Activated CD4-positive, alpha-beta T cell treated with anti-CD3 and anti-CD28 coated beads for 36 hours (primary cell): ENCODE data around the gene SUV39H2. TPM values are rescaled to one million over a fixed set of nuclear protein-coding genes. Genes with fewer than 3 reads are reported as not detected.

ENCODE experiments used
- ATAC-seq: fragments of 200-7000 bp; cut with Tn5 transposase; one replicate; pipeline ENCODE4 v1.10.0; 2021; ENCODE audit warnings: mild to moderate bottlenecking, moderate library complexity
- CTCF ChIA-PET: fragments of 350-600 bp; sonication (Branson Sonifier 250); formaldehyde crosslinking; loops from one replicate; lab custom pipeline; 2021; ENCODE audit warnings: antibody characterized with exemption; lab: Charles Lee
- POLR2A ChIA-PET: fragments of 350-600 bp; sonication (Branson Sonifier 250); formaldehyde crosslinking; loops from one replicate; lab custom pipeline; 2021; ENCODE audit warnings: antibody characterized with exemption, inconsistent platforms; lab: Charles Lee
- DNase-seq: peaks from one replicate; pipeline ENCODE4 v3.0.0-alpha.2; 2020
- H3K27ac Mint-ChIP-seq: one replicate; pipeline ENCODE4 v1.8.0; 2021; ENCODE audit warnings: mixed read lengths
- H3K27me3 Mint-ChIP-seq: one replicate; pipeline ENCODE4 v1.8.0; 2021; ENCODE audit warnings: mixed read lengths
- H3K36me3 Mint-ChIP-seq: one replicate; pipeline ENCODE4 v1.8.0; 2021; ENCODE audit warnings: low read depth, mixed read lengths
- H3K4me1 Mint-ChIP-seq: one replicate; pipeline ENCODE4 v1.8.0; 2021; ENCODE audit warnings: mixed read lengths
- H3K4me3 Mint-ChIP-seq: one replicate; pipeline ENCODE4 v1.8.0; 2021; ENCODE audit warnings: mild to moderate bottlenecking, moderate library complexity, mixed read lengths
- H3K9me3 Mint-ChIP-seq: one replicate; pipeline ENCODE4 v1.8.0; 2021; ENCODE audit warnings: low read depth, mixed read lengths
- intact Hi-C, 2 experiments: fragments of 100-400 bp; cut with DNase I in 1 of 2; cut with micrococcal nuclease in 1 of 2; formaldehyde crosslinking; loops; one replicate each; pipeline versions ENCODE4 v1.14.2 to v1.15.1; 2022 to 2024; cut with DNase I, micrococcal nuclease
- total RNA-seq, 2 experiments: library from RNA; stranded (reverse); gene quantifications; one replicate each; pipeline ENCODE4 v1.2.3, GENCODE V29; 2021

SUV39H2 gene
- 10 to 100 TPM; 42.9 to 51.5 TPM for total RNA-seq

- H3K4me3 Mint-ChIP-seq: peak within 1 kb of the TSS; percentile 97
- peak; percentile 92 for ATAC-seq
- H3K4me1 Mint-ChIP-seq: peaks cover 36% of the 10 kb centered on the region
- CTCF ChIA-PET: interaction anchor here (0.7 to 1.2 kb wide), 7 partner anchors 21 to 342 kb away, joined by 3 to 8 read pairs (median 3); partner anchors contain the start of genes CDNF, HSPA14 and MSANTD7
- H3K36me3 Mint-ChIP-seq: peaks cover 19% of the 10 kb centered on the region
- no peaks in the 10 kb centered on the region for H3K9me3 Mint-ChIP-seq
- intact Hi-C loops: loop anchor here (1.0 to 5.0 kb wide), 10 partner anchors 40 to 1291 kb away; partner anchors contain the start of genes CDNF (in 2 of the 2), DCLRE1C (in 2 of the 2), HSPA14 (in 2 of the 2) and MEIG1 (in 2 of the 2)
- DNase-seq: peak; percentile 97
- H3K27ac Mint-ChIP-seq: peak within 1 kb of the TSS; percentile 93
- no peaks in the 10 kb centered on the region for H3K27me3 Mint-ChIP-seq
- POLR2A ChIA-PET: interaction anchor here (0.6 to 3.2 kb wide), 11 partner anchors 17 to 693 kb away, joined by 3 to 24 read pairs (median 3); partner anchors contain the start of genes CDNF, DCLRE1C, HSPA14 and MEIG1
These were observed at the start of gene SUV39H2 for GRCh38 chr10:14878266-14879123. Gene SUV39H2, plus strand, starts transcription at chr10:14878866. Its CDS starts 23 bp downstream, at chr10:14878889.

- Mint-ChIP-seq H3K27ac (no peak overlapping the region), H3K4me3 (no peak overlapping the region), H3K4me1 (peaks cover 7% of the 10 kb centered on the region), H3K36me3 (no peaks in the 10 kb centered on the region), H3K27me3 (no peaks in the 10 kb centered on the region), H3K9me3 (no peaks in the 10 kb centered on the region)
- CTCF ChIA-PET: interaction anchor here (1.0 kb wide), 1 partner anchor 10 kb away, joined by 3 read pairs; no protein-coding TSS in a partner anchor
- intact Hi-C loops: loop anchor here (10.0 kb wide), 3 partner anchors 648 to 1248 kb away; partner anchors contain the start of gene PRPF18 (in 1 of the 2)
- DNase-seq: no peak
- POLR2A ChIA-PET: no interaction called here
- ATAC-seq: no peak
These were observed 45.6 kb upstream of the SUV39H2 start for GRCh38 chr10:14833106-14833505.

GRCh38 chr10:14836208-14836607 lies 42.5 kb upstream of the SUV39H2 start:
- POLR2A ChIA-PET: interaction anchor here (0.7 to 3.8 kb wide), 2 partner anchors 37 to 651 kb away, joined by 5 to 29 read pairs; no protein-coding TSS in a partner anchor
- intact Hi-C loops: loop anchor here (2.0 to 10.0 kb wide), 7 partner anchors 23 to 1251 kb away; partner anchors contain the start of gene PRPF18 (in 1 of the 2)
- ATAC-seq (no peak), DNase-seq (no peak)
- CTCF ChIA-PET: interaction anchor here (1.0 to 3.6 kb wide), 4 partner anchors 13 to 299 kb away, joined by 3 to 15 read pairs (median 13); no protein-coding TSS in a partner anchor
- Mint-ChIP-seq H3K4me3 (no peak overlapping the region), H3K9me3 (no peaks in the 10 kb centered on the region), H3K36me3 (peaks cover 18% of the 10 kb centered on the region), H3K27me3 (no peaks in the 10 kb centered on the region), H3K4me1 (peaks cover 18% of the 10 kb centered on the region), H3K27ac (no peak overlapping the region)

- POLR2A ChIA-PET: interaction anchor here (0.5 to 3.8 kb wide), 15 partner anchors 18 to 652 kb away, joined by 3 to 29 read pairs (median 4); partner anchors contain the start of genes MEIG1 and SUV39H2
- CTCF ChIA-PET: interaction anchor here (0.5 to 3.6 kb wide), 26 partner anchors 10 to 641 kb away, joined by 3 to 15 read pairs (median 4); partner anchors contain the start of genes MEIG1 and SUV39H2
- DNase-seq: no peak
- no peaks in the 10 kb centered on the region for H3K9me3 Mint-ChIP-seq
- H3K27me3 Mint-ChIP-seq: no peaks in the 10 kb centered on the region
- peak overlapping the region; percentile 94 for H3K27ac Mint-ChIP-seq
- intact Hi-C loops: loop anchor here (2.0 to 10.0 kb wide), 7 partner anchors 24 to 1252 kb away; partner anchors contain the start of gene PRPF18 (in 1 of the 2)
- H3K4me1 Mint-ChIP-seq: peaks cover 18% of the 10 kb centered on the region
- H3K36me3 Mint-ChIP-seq: peaks cover 27% of the 10 kb centered on the region
- no peak for ATAC-seq
- H3K4me3 Mint-ChIP-seq: peak overlapping the region; percentile 89
These were observed 41.5 kb upstream of the SUV39H2 start for GRCh38 chr10:14837003-14837756.

GRCh38 chr10:14837757-14838581 lies 40.7 kb upstream of the SUV39H2 start, which contains the start of the genes CDNF, HSPA14 and MSANTD7:
Gene CDNF, minus strand, starts transcription at chr10:14838037. Its CDS starts 91 bp downstream, at chr10:14837946.
Gene HSPA14, plus strand, starts transcription at chr10:14838306. Its CDS starts 97 bp downstream, at chr10:14838403.
Gene MSANTD7, plus strand, starts transcription at chr10:14838306. Its CDS starts 3,979 bp downstream, at chr10:14842285.
- DNase-seq: peak; percentile 100
- intact Hi-C loops: loop anchor here (1.0 to 10.0 kb wide), 18 partner anchors 25 to 1491 kb away; partner anchors contain the start of genes DCLRE1C (in 2 of the 2), MEIG1 (in 2 of the 2), SUV39H2 (in 2 of the 2) and PRPF18 (in 1 of the 2)
- CTCF ChIA-PET: interaction anchor here (0.5 to 3.6 kb wide), 31 partner anchors 10 to 642 kb away, joined by 3 to 15 read pairs (median 4); partner anchors contain the start of genes MEIG1 and SUV39H2
- ATAC-seq: peak; percentile 97
- POLR2A ChIA-PET: interaction anchor here (0.6 to 3.8 kb wide), 17 partner anchors 17 to 1051 kb away, joined by 3 to 29 read pairs (median 4); partner anchors contain the start of genes DCLRE1C, MEIG1 and SUV39H2
- Mint-ChIP-seq H3K4me1 (peaks cover 18% of the 10 kb centered on the region), H3K36me3 (peaks cover 33% of the 10 kb centered on the region), H3K27ac (peak within 1 kb of the TSS; percentile 94), H3K27me3 (no peaks in the 10 kb centered on the region), H3K4me3 (peak within 1 kb of the TSS; percentile 89), H3K9me3 (no peaks in the 10 kb centered on the region)

GRCh38 chr10:14838582-14839304 lies 39.9 kb upstream of the SUV39H2 start:
- peaks cover 18% of the 10 kb centered on the region for H3K4me1 Mint-ChIP-seq
- DNase-seq: peak; percentile 55
- H3K27me3 Mint-ChIP-seq: no peaks in the 10 kb centered on the region
- peak overlapping the region; percentile 94 for H3K27ac Mint-ChIP-seq
- intact Hi-C loops: loop anchor here (1.0 to 10.0 kb wide), 17 partner anchors 40 to 1492 kb away; partner anchors contain the start of genes DCLRE1C (in 2 of the 2), MEIG1 (in 2 of the 2), SUV39H2 (in 2 of the 2) and PRPF18 (in 1 of the 2)
- no peaks in the 10 kb centered on the region for H3K9me3 Mint-ChIP-seq
- H3K36me3 Mint-ChIP-seq: peaks cover 39% of the 10 kb centered on the region
- ATAC-seq: peak; percentile 9
- ChIA-PET POLR2A (interaction anchor here (0.9 to 3.8 kb wide), 10 partner anchors 16 to 1052 kb away, joined by 3 to 29 read pairs (median 6); partner anchors contain the start of genes DCLRE1C, MEIG1 and SUV39H2), CTCF (interaction anchor here (0.7 to 3.6 kb wide), 13 partner anchors 13 to 315 kb away, joined by 3 to 15 read pairs (median 5); partner anchors contain the start of gene SUV39H2)
- H3K4me3 Mint-ChIP-seq: peak overlapping the region; percentile 89

- peaks cover 18% of the 10 kb centered on the region for H3K4me1 Mint-ChIP-seq
- peaks cover 42% of the 10 kb centered on the region for H3K36me3 Mint-ChIP-seq
- no peaks in the 10 kb centered on the region for H3K27me3 Mint-ChIP-seq
- peak overlapping the region; percentile 88 for H3K27ac Mint-ChIP-seq
- DNase-seq (peak; percentile 22), ATAC-seq (no peak)
- ChIA-PET CTCF (interaction anchor here (3.6 kb wide), 1 partner anchor 302 kb away, joined by 15 read pairs; no protein-coding TSS in a partner anchor), POLR2A (interaction anchor here (2.3 to 3.8 kb wide), 2 partner anchors 40 to 654 kb away, joined by 24 to 29 read pairs; partner anchors contain the start of gene SUV39H2)
- intact Hi-C loops: loop anchor here (1.0 to 10.0 kb wide), 10 partner anchors 116 to 1492 kb away; partner anchors contain the start of genes DCLRE1C (in 1 of the 2) and PRPF18 (in 1 of the 2)
- H3K4me3 Mint-ChIP-seq: peak overlapping the region; percentile 89
- H3K9me3 Mint-ChIP-seq: no peaks in the 10 kb centered on the region
These were observed 39.4 kb upstream of the SUV39H2 start for GRCh38 chr10:14839305-14839695.

GRCh38 chr10:14840178-14840577 lies 38.5 kb upstream of the SUV39H2 start:
- H3K4me1 Mint-ChIP-seq: peaks cover 18% of the 10 kb centered on the region
- DNase-seq (no peak), ATAC-seq (no peak)
- no peaks in the 10 kb centered on the region for H3K27me3 Mint-ChIP-seq
- CTCF ChIA-PET: interaction anchor here (0.7 kb wide), 1 partner anchor 304 kb away, joined by 3 read pairs; no protein-coding TSS in a partner anchor
- H3K9me3 Mint-ChIP-seq: no peaks in the 10 kb centered on the region
- H3K36me3 Mint-ChIP-seq: peaks cover 49% of the 10 kb centered on the region
- H3K27ac Mint-ChIP-seq: no peak overlapping the region
- H3K4me3 Mint-ChIP-seq: peak overlapping the region; percentile 89
- POLR2A ChIA-PET: no interaction called here
- intact Hi-C loops: no loop called here
